ENCODE data around the gene WDR59. TPM values are rescaled to one million over a fixed set of nuclear protein-coding genes. Genes with fewer than 3 reads are reported as not detected.

The WDR59 gene
- total and polyA plus RNA-seq, 9 of the 15 experiments (the other 6 are each of a cell fraction or from before 2014, with no cell fraction given) = 12.7 to 126 (median 34.7) TPM

GRCh38 chr16:74887084-74887483 lies 97.8 kb downstream of the WDR59 start:
- Histone ChIP-seq H4K20me1 (replicated peaks; ENCODE audit: control insufficient read depth, insufficient read depth, low read length) (no peaks in the 10 kb centered on the region), H3K36me3 (ENCODE audit: control insufficient read depth, insufficient read depth, low read length) (peaks cover 82% of the 10 kb centered on the region), H2AFZ (ENCODE audit: low read depth, low read length) (no peak overlapping the region), H3K27ac (ENCODE audit: extremely low read depth, low read depth, low read length) (no peak overlapping the region), H3K9ac (ENCODE audit: insufficient read depth in 1 of 2, low read depth in 2 of 2, low read length in 2 of 2) (no peak overlapping the region), H3K4me3 (no peak overlapping the region), H3K4me1 (replicated peaks in 1 of 2; ENCODE audit: control insufficient read depth in 2 of 2, insufficient read depth in 2 of 2, low read length in 2 of 2) (peaks cover 5 to 6% of the 10 kb centered on the region in 2 experiments; a peak in 1 of 5 replicates), H3K4me2 (ENCODE audit: insufficient read depth, low read length) (no peak overlapping the region), H3K9me3 (replicated peaks; ENCODE audit: control insufficient read depth, insufficient read depth, low read depth, low read length) (no peaks in the 10 kb centered on the region), H3K79me2 (ENCODE audit: control insufficient read depth, insufficient read depth, low read length) (no peaks in the 10 kb centered on the region), H3K9me1 (ENCODE audit: control insufficient read depth, insufficient read depth, low read length) (no peaks in the 10 kb centered on the region), H3K27me3 (ENCODE audit: control insufficient read depth in 2 of 2, insufficient read depth in 2 of 2, low read length in 2 of 2) (no peaks in the 10 kb centered on the region)
- no TSS peak for BruUV-seq (replicated peaks)
- ChIA-PET CTCF (ENCODE audit: low intra/inter-chr PET ratio) (no interaction called here), POLR2A (interaction anchor here (0.9 kb wide), 1 partner anchor 57 kb away, joined by 3 read pairs; no protein-coding TSS in a partner anchor)
- in situ Hi-C loops (cut with MboI) = no loop called here
- no peak for FAIRE-seq
- no peak for DNase-seq (ENCODE audit: extremely low read depth in 1 of 4, low spot score in 3 of 4)
- WGBS (ENCODE audit: insufficient coverage, low coverage, missing lambda C conversion rate) = 100% methylated on average over 2 of the region's 2 CpGs
- 0 out of 2 replicates have a peak, but pooled peaks have one; percentile 22 for TF ChIP-seq MAFG (tag; conservative IDR thresholded peaks at IDR 0.05)
- peak; percentile 43; the same call in 1 of the 2 replicates for TF ChIP-seq MAFK (IDR thresholded peaks at IDR 0.05; ENCODE audit: low read length)
- no peak for TF ChIP-seq ZNF586 (CRISPR knock-in tag; conservative IDR thresholded peaks at IDR 0.05)
- TF ChIP-seq, protein P1, sequence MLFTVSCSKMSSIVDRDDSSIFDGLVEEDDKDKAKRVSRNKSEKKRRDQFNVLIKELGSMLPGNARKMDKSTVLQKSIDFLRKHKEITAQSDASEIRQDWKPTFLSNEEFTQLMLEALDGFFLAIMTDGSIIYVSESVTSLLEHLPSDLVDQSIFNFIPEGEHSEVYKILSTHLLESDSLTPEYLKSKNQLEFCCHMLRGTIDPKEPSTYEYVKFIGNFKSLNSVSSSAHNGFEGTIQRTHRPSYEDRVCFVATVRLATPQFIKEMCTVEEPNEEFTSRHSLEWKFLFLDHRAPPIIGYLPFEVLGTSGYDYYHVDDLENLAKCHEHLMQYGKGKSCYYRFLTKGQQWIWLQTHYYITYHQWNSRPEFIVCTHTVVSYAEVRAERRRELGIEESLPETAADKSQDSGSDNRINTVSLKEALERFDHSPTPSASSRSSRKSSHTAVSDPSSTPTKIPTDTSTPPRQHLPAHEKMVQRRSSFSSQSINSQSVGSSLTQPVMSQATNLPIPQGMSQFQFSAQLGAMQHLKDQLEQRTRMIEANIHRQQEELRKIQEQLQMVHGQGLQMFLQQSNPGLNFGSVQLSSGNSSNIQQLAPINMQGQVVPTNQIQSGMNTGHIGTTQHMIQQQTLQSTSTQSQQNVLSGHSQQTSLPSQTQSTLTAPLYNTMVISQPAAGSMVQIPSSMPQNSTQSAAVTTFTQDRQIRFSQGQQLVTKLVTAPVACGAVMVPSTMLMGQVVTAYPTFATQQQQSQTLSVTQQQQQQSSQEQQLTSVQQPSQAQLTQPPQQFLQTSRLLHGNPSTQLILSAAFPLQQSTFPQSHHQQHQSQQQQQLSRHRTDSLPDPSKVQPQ (CRISPR knock-in tag; IDR thresholded peaks at IDR 0.05; ENCODE audit: borderline replicate concordance) = no peak
- TF ChIP-seq ZNF316 (IDR thresholded peaks at IDR 0.05) = peak; percentile 72; the same call in 1 of the 2 replicates
- no peak for TF ChIP-seq POLR2A (conservative IDR thresholded peaks at IDR 0.05)
- TF ChIP-seq NCOA2 (IDR thresholded peaks at IDR 0.05; ENCODE audit: partially characterized antibody in 2 of 2) = no peak
- TF ChIP-seq ELF2 (CRISPR knock-in tag; IDR thresholded peaks at IDR 0.05) = no peak
- TF ChIP-seq C11orf30 (IDR thresholded peaks at IDR 0.05; ENCODE audit: low read depth) = peak; percentile 38; the same call in 1 of the 2 replicates
- peak; percentile 27; the same call in 1 of the 2 replicates for TF ChIP-seq MAFF (IDR thresholded peaks at IDR 0.05; ENCODE audit: low read length)
- no peak for TF ChIP-seq CBFA2T2 (conservative IDR thresholded peaks at IDR 0.05)
- TF ChIP-seq, protein P2, sequence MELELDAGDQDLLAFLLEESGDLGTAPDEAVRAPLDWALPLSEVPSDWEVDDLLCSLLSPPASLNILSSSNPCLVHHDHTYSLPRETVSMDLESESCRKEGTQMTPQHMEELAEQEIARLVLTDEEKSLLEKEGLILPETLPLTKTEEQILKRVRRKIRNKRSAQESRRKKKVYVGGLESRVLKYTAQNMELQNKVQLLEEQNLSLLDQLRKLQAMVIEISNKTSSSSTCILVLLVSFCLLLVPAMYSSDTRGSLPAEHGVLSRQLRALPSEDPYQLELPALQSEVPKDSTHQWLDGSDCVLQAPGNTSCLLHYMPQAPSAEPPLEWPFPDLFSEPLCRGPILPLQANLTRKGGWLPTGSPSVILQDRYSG (tag; conservative IDR thresholded peaks at IDR 0.05; ENCODE audit: low read depth) = no peak
- intact Hi-C loops (cut with micrococcal nuclease) = no loop called here
- ATAC-seq = no peak
